Activated CD8-positive, alpha-beta memory T cell treated with anti-CD3 and anti-CD28 coated beads, Interleukin-2, amount 50 U/mL, for 1 hour (primary cell): ENCODE data around the gene ERCC6.

ENCODE experiments used
- DNase-seq: peaks from one replicate; pipeline ENCODE4 v3.0.0-alpha.2; 2020; ENCODE audit errors: extremely low read depth

The ERCC6 gene

GRCh38 chr10:49549640-49550346, 10.9 kb upstream of the ERCC6 start:
- no peak for DNase-seq

- DNase-seq, result no peak
These were observed 4.7 kb upstream of the ERCC6 start for GRCh38 chr10:49543604-49544003.

GRCh38 chr10:49542353-49542752, 3.4 kb upstream of the ERCC6 start:
- no peak for DNase-seq

- DNase-seq, result no peak
These were observed 2.8 kb upstream of the ERCC6 start for GRCh38 chr10:49541762-49542161.

GRCh38 chr10:49540056-49540797, 1.3 kb upstream of the ERCC6 start:
- DNase-seq, result no peak

- no peak for DNase-seq
These were observed 482 bp upstream of the ERCC6 start for GRCh38 chr10:49539320-49539885.

- no peak for DNase-seq
These were observed 4.1 kb downstream of the ERCC6 start for GRCh38 chr10:49534670-49535381.

GRCh38 chr10:49532461-49532860, 6.5 kb downstream of the ERCC6 start:
- DNase-seq, result no peak

GRCh38 chr10:49528977-49529506, 9.9 kb downstream of the ERCC6 start:
- no peak for DNase-seq

- DNase-seq, result no peak
These were observed 11.1 kb downstream of the ERCC6 start for GRCh38 chr10:49527850-49528249.

GRCh38 chr10:49527061-49527460, 11.9 kb downstream of the ERCC6 start:
- no peak for DNase-seq

- no peak for DNase-seq
These were observed 12.3 kb downstream of the ERCC6 start for GRCh38 chr10:49526619-49527018.

- no peak for DNase-seq
These were observed 14.4 kb downstream of the ERCC6 start for GRCh38 chr10:49524496-49524895.

- no peak for DNase-seq
These were observed 15.6 kb downstream of the ERCC6 start for GRCh38 chr10:49523301-49523700.

- no peak for DNase-seq
These were observed 17.9 kb downstream of the ERCC6 start for GRCh38 chr10:49521062-49521461.

- no peak for DNase-seq
These were observed 18.7 kb downstream of the ERCC6 start for GRCh38 chr10:49520122-49520775.

- no peak for DNase-seq
These were observed 19.2 kb downstream of the ERCC6 start for GRCh38 chr10:49519717-49520116.

GRCh38 chr10:49518982-49519578, 19.8 kb downstream of the ERCC6 start:
- DNase-seq, result no peak

- DNase-seq, result no peak
These were observed 20.4 kb downstream of the ERCC6 start for GRCh38 chr10:49518566-49518965.

- DNase-seq, result no peak
These were observed 22.5 kb downstream of the ERCC6 start for GRCh38 chr10:49516216-49516970.
